GM21825 (cell line): Measurements from ENCODE around the gene RGS7.
A peak's percentile ranks its signal among the peaks of the same experiment; 100 is the strongest.

Experiments used
- ATAC-seq: cut with Tn5 transposase; IDR thresholded peaks from one replicate; pipeline ENCODE4 v1.9.1; 2021; ENCODE audit warnings: mild to moderate bottlenecking, moderate library complexity; ENCODE audit not compliant: unreplicated experiment

RGS7 gene

DNA sequence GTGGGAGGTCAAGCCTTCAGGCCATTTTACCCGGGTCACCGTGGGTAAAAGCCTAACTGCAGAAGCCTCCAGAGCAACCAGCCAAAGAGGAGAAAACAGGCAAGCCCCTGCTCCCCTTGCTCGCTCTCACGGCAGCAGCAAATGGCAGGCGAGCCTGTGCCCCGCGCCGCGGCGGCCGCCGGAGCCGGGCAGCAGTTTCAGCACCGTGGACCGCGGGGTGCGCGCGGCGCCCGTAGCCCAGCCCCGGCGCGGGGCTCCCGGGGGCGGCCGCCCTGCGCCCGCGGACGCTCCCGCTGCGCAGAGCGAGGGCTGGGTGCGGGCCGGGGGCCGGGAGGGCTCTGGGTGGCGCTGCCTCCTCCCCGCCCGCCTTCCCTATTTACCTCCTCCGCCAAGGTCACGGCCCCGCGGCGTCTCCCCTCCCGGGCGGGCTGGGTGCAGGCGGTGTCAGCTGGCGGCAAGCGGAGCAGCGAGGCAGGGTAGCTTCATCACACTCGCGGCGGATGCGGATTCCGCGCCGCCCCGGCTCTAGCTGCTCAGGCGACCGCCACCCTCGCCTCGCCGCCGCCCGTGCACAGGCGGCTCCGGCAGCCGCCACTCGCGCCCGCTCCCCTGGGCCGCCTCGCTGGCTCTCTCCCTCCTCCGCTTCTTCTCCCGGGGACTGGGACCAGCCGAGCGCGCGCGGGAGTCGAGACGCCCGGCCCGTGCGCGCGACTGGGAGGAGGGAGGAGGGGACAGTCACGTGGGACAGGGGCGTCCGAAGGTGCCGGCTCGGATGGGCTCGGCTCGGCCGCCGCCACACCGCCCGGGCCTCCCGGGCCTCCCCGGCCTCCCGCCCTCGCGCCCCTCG lies at the start of gene RGS7:
RGS7 (minus strand) TSS at position 687 of the 847 bp plus-strand sequence.
- ATAC-seq = peak; percentile 58

DNA sequence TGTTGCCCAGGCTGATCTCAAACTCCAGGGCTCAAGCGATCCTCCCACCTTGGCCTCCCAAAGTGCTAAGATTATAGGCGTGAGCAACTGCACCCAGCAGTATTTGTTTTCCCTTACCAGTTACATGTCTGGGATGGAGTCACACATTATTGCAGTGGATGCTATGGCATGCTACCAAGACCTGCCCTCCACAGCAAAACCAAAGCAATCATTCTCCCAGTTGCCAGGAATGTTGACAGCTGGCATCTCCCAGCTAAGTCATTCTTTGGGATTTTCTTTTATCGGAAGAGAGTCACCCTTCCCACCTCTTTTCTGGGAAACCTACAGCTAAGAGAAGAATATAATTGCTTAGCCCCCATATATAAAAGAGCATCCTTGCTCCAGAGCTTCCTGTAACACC lies 49.4 kb upstream of the RGS7 start:
- no peak for ATAC-seq

DNA sequence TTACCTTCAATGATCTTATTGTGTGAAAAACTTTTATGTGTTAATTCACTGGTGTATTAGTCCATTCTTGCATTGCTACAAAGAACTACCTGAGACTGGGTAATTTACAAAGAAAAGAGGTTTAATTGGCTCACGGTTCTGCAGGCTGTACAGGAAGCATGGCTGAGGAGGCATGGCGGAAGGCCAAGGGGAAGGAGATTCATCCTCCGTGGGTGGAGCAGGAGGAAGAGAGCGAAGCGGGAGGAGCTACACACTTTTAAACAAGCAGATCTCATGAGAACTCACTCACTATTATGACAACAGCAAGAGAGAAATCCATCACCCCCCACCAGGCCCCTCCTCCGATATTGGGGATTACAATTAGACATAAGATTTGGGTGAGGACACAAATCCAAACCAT lies 44.2 kb upstream of the RGS7 start:
- ATAC-seq = no peak

- ATAC-seq = no peak
These were observed 40.0 kb upstream of the RGS7 start for GRCh38 chr1:241396747-241397681.

GRCh38 chr1:241391926-241392710 lies 35.1 kb upstream of the RGS7 start:
- no peak for ATAC-seq

DNA sequence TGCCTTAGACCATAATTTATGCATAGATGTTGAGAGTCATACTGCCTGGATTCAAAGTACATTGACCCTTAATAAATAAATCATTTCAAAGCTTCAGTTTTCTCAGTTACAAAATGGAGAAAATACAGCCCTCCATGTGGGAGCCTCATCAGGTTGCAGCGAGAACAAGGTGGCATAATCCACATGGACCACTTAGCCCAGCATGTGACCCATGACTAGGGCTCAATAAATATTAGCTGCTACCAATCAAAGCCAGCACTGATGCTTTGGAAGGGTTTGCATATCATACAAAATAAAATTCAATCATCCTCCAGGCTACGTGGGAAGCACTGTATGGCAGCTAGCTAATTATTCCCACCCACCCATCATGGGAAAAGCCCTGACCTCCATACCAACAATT lies 33.5 kb upstream of the RGS7 start:
- no peak for ATAC-seq

DNA sequence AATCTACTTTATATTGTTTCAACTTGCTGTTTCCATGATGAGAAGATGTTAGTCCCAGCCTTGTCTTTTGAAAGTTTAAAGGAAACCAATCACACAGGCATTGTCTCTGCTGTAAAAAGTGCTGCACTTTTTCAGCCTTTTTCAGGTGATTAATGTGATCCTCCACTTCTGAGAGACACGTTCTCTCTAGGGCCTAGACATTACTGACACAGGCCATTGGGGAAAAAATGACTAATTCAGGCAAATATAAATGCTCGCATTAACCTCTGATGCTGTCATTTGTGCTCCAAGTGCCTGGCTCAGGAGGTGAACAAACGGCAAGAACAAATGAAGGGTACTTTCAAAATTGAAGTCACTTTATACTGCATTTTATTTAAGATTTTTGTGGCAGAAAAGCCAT lies 32.4 kb upstream of the RGS7 start:
- ATAC-seq = no peak

DNA sequence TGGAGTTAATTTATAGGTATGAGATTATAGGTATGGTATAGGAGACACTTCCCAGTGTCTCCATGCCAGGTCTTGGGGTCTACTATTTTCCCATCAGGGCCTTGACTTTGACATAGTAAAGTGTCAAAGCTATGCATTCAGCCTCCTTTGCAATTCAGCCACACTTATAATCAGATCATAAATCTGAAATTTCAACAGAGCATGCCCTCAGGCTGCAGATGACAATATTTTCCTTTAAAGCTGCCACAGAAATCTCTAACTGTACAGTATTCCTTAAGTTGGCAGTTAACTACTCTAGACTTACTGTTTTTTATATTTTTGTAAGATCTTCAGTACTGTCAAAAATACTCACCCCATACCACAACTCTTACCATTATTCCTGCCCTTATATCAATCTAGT lies 30.2 kb upstream of the RGS7 start:
- ATAC-seq = no peak

GRCh38 chr1:241376701-241377100 lies 19.7 kb upstream of the RGS7 start:
- no peak for ATAC-seq

GRCh38 chr1:241375886-241376285 lies 18.9 kb upstream of the RGS7 start:
- no peak for ATAC-seq

GRCh38 chr1:241366196-241366595 lies 9.2 kb upstream of the RGS7 start:
- no peak for ATAC-seq

GRCh38 chr1:241362350-241362749 lies 5.3 kb upstream of the RGS7 start:
- ATAC-seq = no peak

DNA sequence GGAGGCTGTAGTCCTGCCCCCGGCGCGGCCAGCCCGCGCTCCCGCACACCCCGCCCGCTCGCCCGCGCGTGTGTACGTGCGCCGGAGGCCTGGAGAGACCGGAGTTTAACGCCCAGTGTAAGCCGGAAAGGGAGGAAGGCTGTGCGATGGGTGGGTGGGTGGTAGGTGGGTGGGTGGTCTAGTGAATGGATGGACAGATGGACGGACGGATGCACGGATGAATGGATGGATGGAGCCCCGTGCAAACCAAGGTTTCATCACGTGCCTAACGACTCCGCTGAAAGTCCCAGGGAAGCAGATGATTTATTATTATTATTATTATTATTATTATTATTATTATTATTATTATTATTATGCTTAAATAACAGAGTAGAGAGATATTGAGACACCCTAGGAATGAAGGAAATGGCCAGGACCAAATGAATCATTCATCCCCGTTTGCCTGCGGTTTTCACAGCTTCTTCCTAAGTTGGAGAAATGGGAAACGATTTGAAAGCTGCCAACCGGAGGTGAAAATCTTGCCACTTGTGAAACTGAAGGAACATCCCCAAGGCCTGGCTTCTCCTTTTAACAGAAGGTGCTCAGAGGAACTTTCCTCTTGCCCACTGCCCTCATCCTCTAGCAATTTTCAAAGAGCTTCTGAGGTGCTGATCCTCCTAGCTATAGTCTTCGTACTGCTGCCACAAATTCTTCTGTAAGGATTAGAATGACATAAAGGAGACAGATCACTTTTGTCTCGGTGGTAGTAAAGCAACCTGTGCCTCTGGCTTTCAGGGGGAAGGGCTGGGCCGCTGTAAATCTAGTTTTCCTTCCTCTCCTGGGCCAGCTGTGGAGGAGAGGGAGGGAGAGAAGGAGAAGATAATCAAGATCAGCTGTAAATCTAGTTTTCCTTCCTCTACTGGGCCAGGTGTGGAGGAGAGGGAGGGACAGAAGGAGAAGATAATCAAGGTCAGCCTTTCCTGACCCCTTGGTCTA lies 648 bp upstream of the RGS7 start:
- no peak for ATAC-seq

DNA sequence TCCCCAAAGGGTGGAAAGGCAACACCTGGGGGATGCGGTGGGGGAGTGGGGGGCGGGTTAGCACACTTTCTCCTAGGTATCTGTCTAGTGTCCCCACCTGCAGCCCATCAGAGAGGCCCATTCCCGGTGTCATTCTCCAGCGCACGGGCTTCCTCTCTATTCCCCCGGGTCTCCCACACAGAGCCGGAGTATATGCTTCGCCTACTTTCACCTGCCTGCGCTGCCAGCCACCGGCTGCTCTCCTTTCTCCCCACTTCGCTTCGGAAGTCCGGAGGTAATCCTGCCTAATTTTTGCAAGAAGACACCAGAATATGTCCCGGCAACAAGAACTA lies 852 bp downstream of the RGS7 start:
- no peak for ATAC-seq

DNA sequence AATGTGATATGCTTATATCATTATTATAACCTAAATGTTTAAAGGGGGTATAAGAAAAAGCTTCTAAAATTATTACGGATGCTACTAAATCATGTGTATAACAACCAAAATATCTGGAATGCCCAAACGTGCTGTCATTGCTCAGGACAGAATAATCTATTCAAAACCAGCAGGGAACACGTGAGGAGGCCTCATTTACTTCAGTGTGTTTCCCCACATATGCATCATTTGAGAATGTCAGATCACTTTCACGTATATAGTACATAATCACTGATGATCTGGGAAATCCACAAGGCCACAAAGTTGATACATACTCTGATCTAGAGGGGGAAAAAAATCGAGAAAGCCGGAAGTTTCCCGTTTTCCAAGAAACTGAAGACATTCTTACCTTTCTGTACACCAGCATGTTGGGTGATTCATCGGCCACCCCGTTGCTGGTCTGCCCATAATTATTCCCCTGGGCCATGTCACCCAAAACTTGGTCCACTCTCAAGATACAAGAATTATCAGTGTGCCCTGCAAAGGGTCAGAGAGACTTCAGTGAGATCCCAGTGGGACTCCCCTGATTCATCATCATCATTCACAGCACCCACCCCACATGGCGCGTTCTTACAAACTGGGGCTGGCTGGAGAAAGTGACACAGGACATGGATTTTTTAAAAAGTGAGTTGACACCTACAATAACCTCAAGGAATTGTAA lies 1.5 kb downstream of the RGS7 start:
- no peak for ATAC-seq

GRCh38 chr1:241352401-241352800 lies 4.6 kb downstream of the RGS7 start:
- no peak for ATAC-seq

GRCh38 chr1:241351841-241352240 lies 5.2 kb downstream of the RGS7 start:
- no peak for ATAC-seq

GRCh38 chr1:241343956-241344355 lies 13.0 kb downstream of the RGS7 start:
- no peak for ATAC-seq

DNA sequence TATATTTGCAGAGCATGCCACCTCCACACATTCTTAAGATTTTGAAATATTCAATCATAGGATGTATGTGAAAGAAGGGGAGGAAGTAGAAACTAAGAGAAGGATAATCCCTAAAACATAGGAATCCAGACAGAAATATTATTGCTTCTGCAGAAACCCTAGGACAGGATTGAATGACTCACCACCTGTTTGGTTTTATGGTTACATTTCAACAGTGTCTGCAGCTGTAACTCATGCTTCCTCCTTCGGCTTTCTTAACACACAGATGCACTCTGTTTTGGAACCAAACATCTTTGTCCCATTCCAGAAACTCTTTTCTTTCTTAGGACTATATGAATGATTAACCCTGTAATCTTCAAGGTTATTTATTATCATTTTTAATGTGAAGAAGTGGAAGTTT lies 20.7 kb downstream of the RGS7 start:
- no peak for ATAC-seq
